ENCODE results near the gene STAT2.
"Not testable (repeated sequence)": the region's sequence is repeated elsewhere in the genome, so short reads cannot be mapped to it uniquely, and the experiment has no call there.

Gene STAT2

GRCh38 chr12:56336361-56337167 is 23.3 kb downstream of the STAT2 start:
- WGBS: 92% methylated on average over 8 of the region's 9 CpGs
- Histone ChIP-seq H3K9me3 (ENCODE audit: control insufficient read depth, low read length) (no peaks in the 10 kb centered on the region), H2BK12ac (ENCODE audit: low read length in 2 of 2) (no peak overlapping the region), H2AK5ac (ENCODE audit: low read length, severe bottlenecking) (no peak overlapping the region), H2AFZ (ENCODE audit: low read depth, low read length) (no peak overlapping the region), H2BK120ac (ENCODE audit: low read depth, low read length) (no peak overlapping the region), H3K36me3 (ENCODE audit: control insufficient read depth in 1 of 2, insufficient read depth in 2 of 2, low read depth in 1 of 2, low read length in 2 of 2) (peaks cover 3 to 7% of the 10 kb centered on the region in 2 experiments), H4K8ac (ENCODE audit: low read length) (no peak overlapping the region), H3K79me1 (replicated peaks; ENCODE audit: low read length, poor library complexity, severe bottlenecking) (peaks cover 3% of the 10 kb centered on the region), H2BK5ac (ENCODE audit: low read depth, low read length, poor library complexity, severe bottlenecking) (no peak overlapping the region), H3K9ac (ENCODE audit: low read length) (no peak overlapping the region), H3K23ac (ENCODE audit: low read length in 2 of 2) (no peak overlapping the region), H3K27ac (ENCODE audit: low read length, poor library complexity, severe bottlenecking) (no peak overlapping the region), H3K4me1 (ENCODE audit: control insufficient read depth, insufficient read depth, low read depth, low read length) (peaks cover 12% of the 10 kb centered on the region), H3K4me2 (ENCODE audit: low read length, poor library complexity, severe bottlenecking) (no peak overlapping the region), H3K4me3 (ENCODE audit: insufficient read depth in 1 of 2, low read depth in 1 of 2, low read length in 2 of 2) (no peak overlapping the region), H3K14ac (ENCODE audit: low read length in 2 of 2) (no peak overlapping the region), H2BK15ac (ENCODE audit: low read depth, poor library complexity, severe bottlenecking) (no peak overlapping the region), H3K18ac (ENCODE audit: low read depth in 1 of 2, low read length in 2 of 2) (no peak overlapping the region), H4K91ac (ENCODE audit: low read length) (no peak overlapping the region), H3K27me3 (ENCODE audit: control insufficient read depth in 1 of 2, insufficient read depth in 1 of 2, low read length in 2 of 2) (no peaks in the 10 kb centered on the region), H3K4ac (ENCODE audit: low read depth in 1 of 2, low read length in 2 of 2) (no peak overlapping the region)
- no peak for DNase-seq

GRCh38 chr12:56335527-56335926 is 24.4 kb downstream of the STAT2 start:
- H3K14ac ChIP-seq (ENCODE audit: low read length in 2 of 2); H3K4me3 ChIP-seq (ENCODE audit: insufficient read depth in 1 of 2, low read depth in 1 of 2, low read length in 2 of 2): not testable (repeated sequence)
- WGBS: 95% methylated on average over 8 of the region's 8 CpGs

GRCh38 chr12:56334490-56334793 is 25.5 kb downstream of the STAT2 start:
- peaks cover 12% of the 10 kb centered on the region for H3K4me1 ChIP-seq (ENCODE audit: control insufficient read depth, insufficient read depth, low read depth, low read length)
- peaks cover 3% of the 10 kb centered on the region for H3K79me1 ChIP-seq (replicated peaks; ENCODE audit: low read length, poor library complexity, severe bottlenecking)
- H4K8ac ChIP-seq (ENCODE audit: low read length): peak overlapping the region; percentile 84
- no peaks in the 10 kb centered on the region for H3K36me3 ChIP-seq (ENCODE audit: control insufficient read depth in 1 of 2, insufficient read depth in 2 of 2, low read depth in 1 of 2, low read length in 2 of 2)
- no peak overlapping the region for H3K23ac ChIP-seq (ENCODE audit: low read length in 2 of 2)
- H3K9ac ChIP-seq (ENCODE audit: low read length): peak overlapping the region; percentile 98
- no peak for DNase-seq
- H3K27ac ChIP-seq (ENCODE audit: low read length, poor library complexity, severe bottlenecking): peak overlapping the region; percentile 94
- H3K4ac ChIP-seq (ENCODE audit: low read depth in 1 of 2, low read length in 2 of 2): peak overlapping the region in 1 of 2 experiments; percentile 77
- no peak overlapping the region for H4K91ac ChIP-seq (ENCODE audit: low read length)
- H2BK12ac ChIP-seq (ENCODE audit: low read length in 2 of 2): no peak overlapping the region
- no peak overlapping the region for H2BK5ac ChIP-seq (ENCODE audit: low read depth, low read length, poor library complexity, severe bottlenecking)
- no peak overlapping the region for H2BK15ac ChIP-seq (ENCODE audit: low read depth, poor library complexity, severe bottlenecking)
- peak overlapping the region; percentile 84 for H2BK120ac ChIP-seq (ENCODE audit: low read depth, low read length)
- H3K4me2 ChIP-seq (ENCODE audit: low read length, poor library complexity, severe bottlenecking): peak overlapping the region; percentile 91
- H3K9me3 ChIP-seq (ENCODE audit: control insufficient read depth, low read length): no peaks in the 10 kb centered on the region
- no peak overlapping the region for H3K14ac ChIP-seq (ENCODE audit: low read length in 2 of 2)
- peak overlapping the region; percentile 95 for H2AK5ac ChIP-seq (ENCODE audit: low read length, severe bottlenecking)
- H3K4me3 ChIP-seq (ENCODE audit: insufficient read depth in 1 of 2, low read depth in 1 of 2, low read length in 2 of 2): peak overlapping the region; percentile 52 to 90
- WGBS: 45% methylated on average over 5 of the region's 6 CpGs
- H3K18ac ChIP-seq (ENCODE audit: low read depth in 1 of 2, low read length in 2 of 2): peak overlapping the region in 1 of 2 experiments; percentile 20
- no peaks in the 10 kb centered on the region for H3K27me3 ChIP-seq (ENCODE audit: control insufficient read depth in 1 of 2, insufficient read depth in 1 of 2, low read length in 2 of 2)
- no peak overlapping the region for H2AFZ ChIP-seq (ENCODE audit: low read depth, low read length)

More at GRCh38 chr12:56335527-56335926, 24.4 kb downstream of the STAT2 start:
- not testable (repeated sequence) for H3K23ac ChIP-seq (ENCODE audit: low read length in 2 of 2); H2AK5ac ChIP-seq (ENCODE audit: low read length, severe bottlenecking); H2BK5ac ChIP-seq (ENCODE audit: low read depth, low read length, poor library complexity, severe bottlenecking); H3K9ac ChIP-seq (ENCODE audit: low read length); DNase-seq; H3K27ac ChIP-seq (ENCODE audit: low read length, poor library complexity, severe bottlenecking); H4K91ac ChIP-seq (ENCODE audit: low read length); H3K36me3 ChIP-seq (ENCODE audit: control insufficient read depth in 1 of 2, insufficient read depth in 2 of 2, low read depth in 1 of 2, low read length in 2 of 2); H4K8ac ChIP-seq (ENCODE audit: low read length); H2BK12ac ChIP-seq (ENCODE audit: low read length in 2 of 2); H3K9me3 ChIP-seq (ENCODE audit: control insufficient read depth, low read length); H2BK15ac ChIP-seq (ENCODE audit: low read depth, poor library complexity, severe bottlenecking); H3K18ac ChIP-seq (ENCODE audit: low read depth in 1 of 2, low read length in 2 of 2); H3K4ac ChIP-seq (ENCODE audit: low read depth in 1 of 2, low read length in 2 of 2); H3K79me1 ChIP-seq (replicated peaks; ENCODE audit: low read length, poor library complexity, severe bottlenecking); H3K4me2 ChIP-seq (ENCODE audit: low read length, poor library complexity, severe bottlenecking); H2AFZ ChIP-seq (ENCODE audit: low read depth, low read length); H3K27me3 ChIP-seq (ENCODE audit: control insufficient read depth in 1 of 2, insufficient read depth in 1 of 2, low read length in 2 of 2); H2BK120ac ChIP-seq (ENCODE audit: low read depth, low read length)
- H3K4me1 ChIP-seq (ENCODE audit: control insufficient read depth, insufficient read depth, low read depth, low read length): peaks cover 12% of the 10 kb centered on the region

- H3K27ac ChIP-seq (ENCODE audit: low read length, poor library complexity, severe bottlenecking): peak within 1 kb of the TSS; percentile 96
- H2AK5ac ChIP-seq (ENCODE audit: low read length, severe bottlenecking): peak within 1 kb of the TSS; percentile 95
- H3K36me3 ChIP-seq (ENCODE audit: control insufficient read depth in 1 of 2, insufficient read depth in 2 of 2, low read depth in 1 of 2, low read length in 2 of 2): no peaks in the 10 kb centered on the region
- H3K4me3 ChIP-seq (ENCODE audit: insufficient read depth in 1 of 2, low read depth in 1 of 2, low read length in 2 of 2): peak within 1 kb of the TSS; percentile 52 to 90
- H4K91ac ChIP-seq (ENCODE audit: low read length): peak within 1 kb of the TSS; percentile 62
- H2AFZ ChIP-seq (ENCODE audit: low read depth, low read length): peak within 1 kb of the TSS; percentile 78
- peaks cover 10% of the 10 kb centered on the region for H3K4me1 ChIP-seq (ENCODE audit: control insufficient read depth, insufficient read depth, low read depth, low read length)
- H2BK12ac ChIP-seq (ENCODE audit: low read length in 2 of 2): peak within 1 kb of the TSS in 1 of 2 experiments; percentile 4
- peak within 1 kb of the TSS; percentile 91 for H3K4me2 ChIP-seq (ENCODE audit: low read length, poor library complexity, severe bottlenecking)
- H2BK5ac ChIP-seq (ENCODE audit: low read depth, low read length, poor library complexity, severe bottlenecking): peak within 1 kb of the TSS; percentile 67
- H3K79me1 ChIP-seq (replicated peaks; ENCODE audit: low read length, poor library complexity, severe bottlenecking): peaks cover 3% of the 10 kb centered on the region
- no peaks in the 10 kb centered on the region for H3K9me3 ChIP-seq (ENCODE audit: control insufficient read depth, low read length)
- H3K14ac ChIP-seq (ENCODE audit: low read length in 2 of 2): no peak within 1 kb of the TSS
- 2% methylated on average over 39 of the region's 45 CpGs for WGBS
- peak; percentile 97 for DNase-seq
- no peak within 1 kb of the TSS for H3K23ac ChIP-seq (ENCODE audit: low read length in 2 of 2)
- H3K27me3 ChIP-seq (ENCODE audit: control insufficient read depth in 1 of 2, insufficient read depth in 1 of 2, low read length in 2 of 2): no peaks in the 10 kb centered on the region
- H3K4ac ChIP-seq (ENCODE audit: low read depth in 1 of 2, low read length in 2 of 2): peak within 1 kb of the TSS; percentile 25 to 92
- H2BK15ac ChIP-seq (ENCODE audit: low read depth, poor library complexity, severe bottlenecking): no peak within 1 kb of the TSS
- peak within 1 kb of the TSS; percentile 98 for H3K9ac ChIP-seq (ENCODE audit: low read length)
- peak within 1 kb of the TSS; percentile 68 for H3K18ac ChIP-seq (ENCODE audit: low read depth in 1 of 2, low read length in 2 of 2)
- peak within 1 kb of the TSS; percentile 84 for H4K8ac ChIP-seq (ENCODE audit: low read length)
- H2BK120ac ChIP-seq (ENCODE audit: low read depth, low read length): peak within 1 kb of the TSS; percentile 84
These were observed 26.0 kb downstream of the STAT2 start, which contains the start of gene PAN2 for GRCh38 chr12:56333679-56334489. Gene PAN2, minus strand, starts transcription at chr12:56334000. Its CDS starts 906 bp downstream, at chr12:56333094.
